ENCODE measurements around the gene CPAMD8.

CPAMD8 gene

GRCh38 chr19:17060802-17061201 is 34.2 kb upstream of the CPAMD8 start:
- no peak overlapping the region for H3K4me3 Mint-ChIP-seq
- H3K36me3 Mint-ChIP-seq (ENCODE audit: low read depth), result peaks cover 37% of the 10 kb centered on the region
- H3K4me1 Mint-ChIP-seq, result no peaks in the 10 kb centered on the region
- no peak overlapping the region for H3K27ac Mint-ChIP-seq
- H3K27me3 Mint-ChIP-seq (ENCODE audit: low read depth), result no peaks in the 10 kb centered on the region
- TF ChIP-seq CTCF (IDR thresholded peaks at IDR 0.05; ENCODE audit: unreplicated experiment in 3 of 3), result no peak
- H3K9me3 Mint-ChIP-seq, result no peaks in the 10 kb centered on the region

GRCh38 chr19:17058236-17058635 is 31.6 kb upstream of the CPAMD8 start:
- Mint-ChIP-seq H3K4me3 (no peak overlapping the region), H3K27me3 (ENCODE audit: low read depth) (no peaks in the 10 kb centered on the region), H3K27ac (no peak overlapping the region), H3K4me1 (no peaks in the 10 kb centered on the region), H3K9me3 (no peaks in the 10 kb centered on the region), H3K36me3 (ENCODE audit: low read depth) (peaks cover 20% of the 10 kb centered on the region)
- no peak for TF ChIP-seq CTCF (IDR thresholded peaks at IDR 0.05; ENCODE audit: unreplicated experiment in 3 of 3)

GRCh38 chr19:17055636-17056035 is 29.0 kb upstream of the CPAMD8 start:
- Mint-ChIP-seq H3K27me3 (ENCODE audit: low read depth) (no peaks in the 10 kb centered on the region), H3K4me1 (no peaks in the 10 kb centered on the region), H3K4me3 (no peak overlapping the region), H3K36me3 (ENCODE audit: low read depth) (peaks cover 34% of the 10 kb centered on the region), H3K27ac (no peak overlapping the region), H3K9me3 (no peaks in the 10 kb centered on the region)
- TF ChIP-seq CTCF (IDR thresholded peaks at IDR 0.05; ENCODE audit: unreplicated experiment in 3 of 3), result no peak

- Mint-ChIP-seq H3K27ac (no peak overlapping the region), H3K9me3 (no peaks in the 10 kb centered on the region), H3K4me1 (no peaks in the 10 kb centered on the region), H3K36me3 (ENCODE audit: low read depth) (peaks cover 38% of the 10 kb centered on the region), H3K4me3 (no peak overlapping the region), H3K27me3 (ENCODE audit: low read depth) (no peaks in the 10 kb centered on the region)
- no peak for TF ChIP-seq CTCF (IDR thresholded peaks at IDR 0.05; ENCODE audit: unreplicated experiment in 3 of 3)
Observed at GRCh38 chr19:17054746-17055145, 28.1 kb upstream of the CPAMD8 start.

GRCh38 chr19:17052439-17052838 is 25.8 kb upstream of the CPAMD8 start:
- peaks cover 27% of the 10 kb centered on the region for H3K36me3 Mint-ChIP-seq (ENCODE audit: low read depth)
- peak; percentile 55 to 61 (median 57) for TF ChIP-seq CTCF (IDR thresholded peaks at IDR 0.05; ENCODE audit: unreplicated experiment in 3 of 3)
- no peaks in the 10 kb centered on the region for H3K27me3 Mint-ChIP-seq (ENCODE audit: low read depth)
- H3K4me1 Mint-ChIP-seq, result no peaks in the 10 kb centered on the region
- no peak overlapping the region for H3K4me3 Mint-ChIP-seq
- no peak overlapping the region for H3K27ac Mint-ChIP-seq
- no peaks in the 10 kb centered on the region for H3K9me3 Mint-ChIP-seq

- no peaks in the 10 kb centered on the region for H3K27me3 Mint-ChIP-seq (ENCODE audit: low read depth)
- no peak overlapping the region for H3K4me3 Mint-ChIP-seq
- TF ChIP-seq CTCF (IDR thresholded peaks at IDR 0.05; ENCODE audit: unreplicated experiment in 3 of 3), result no peak
- no peaks in the 10 kb centered on the region for H3K4me1 Mint-ChIP-seq
- peaks cover 26% of the 10 kb centered on the region for H3K36me3 Mint-ChIP-seq (ENCODE audit: low read depth)
- H3K9me3 Mint-ChIP-seq, result no peaks in the 10 kb centered on the region
- H3K27ac Mint-ChIP-seq, result no peak overlapping the region
Observed at GRCh38 chr19:17049711-17050280, 23.2 kb upstream of the CPAMD8 start.

Data from nephron (organoid).